ENCODE results near the gene MTFR1L. TPM values are rescaled to one million over a fixed set of nuclear protein-coding genes. Genes with fewer than 3 reads are reported as not detected.

MTFR1L gene
- total and polyA plus RNA-seq, 9 of the 15 experiments (the other 6 are each of a cell fraction or from before 2014, with no cell fraction given) = 41.4 to 98.5 (median 53.7) TPM

- TF ChIP-seq, protein P1, sequence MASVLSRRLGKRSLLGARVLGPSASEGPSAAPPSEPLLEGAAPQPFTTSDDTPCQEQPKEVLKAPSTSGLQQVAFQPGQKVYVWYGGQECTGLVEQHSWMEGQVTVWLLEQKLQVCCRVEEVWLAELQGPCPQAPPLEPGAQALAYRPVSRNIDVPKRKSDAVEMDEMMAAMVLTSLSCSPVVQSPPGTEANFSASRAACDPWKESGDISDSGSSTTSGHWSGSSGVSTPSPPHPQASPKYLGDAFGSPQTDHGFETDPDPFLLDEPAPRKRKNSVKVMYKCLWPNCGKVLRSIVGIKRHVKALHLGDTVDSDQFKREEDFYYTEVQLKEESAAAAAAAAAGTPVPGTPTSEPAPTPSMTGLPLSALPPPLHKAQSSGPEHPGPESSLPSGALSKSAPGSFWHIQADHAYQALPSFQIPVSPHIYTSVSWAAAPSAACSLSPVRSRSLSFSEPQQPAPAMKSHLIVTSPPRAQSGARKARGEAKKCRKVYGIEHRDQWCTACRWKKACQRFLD (CRISPR knock-in tag; IDR thresholded peaks at IDR 0.05) = no peak
- TF ChIP-seq YBX1 (IDR thresholded peaks at IDR 0.05) (no peak), MGA (IDR thresholded peaks at IDR 0.05) (no peak), HCFC1 (IDR thresholded peaks at IDR 0.05; ENCODE audit: low read depth, low read length) (no peak), CBX3 (IDR thresholded peaks at IDR 0.05; ENCODE audit: borderline replicate concordance in 1 of 2, low read length in 2 of 2) (no peak), FOXA3 (CRISPR knock-in tag; conservative IDR thresholded peaks at IDR 0.05 in 1 of 2, IDR thresholded peaks at IDR 0.05 in 1 of 2) (no peak), HEY1 (CRISPR knock-in tag; IDR thresholded peaks at IDR 0.05; ENCODE audit: borderline replicate concordance) (no peak), ZFP1 (CRISPR knock-in tag; IDR thresholded peaks at IDR 0.05) (no peak), TARDBP (IDR thresholded peaks at IDR 0.05) (no peak), SIX5 (IDR thresholded peaks at IDR 0.05; ENCODE audit: borderline replicate concordance in 1 of 2, insufficient read depth in 1 of 2, low read depth in 1 of 2, low read length in 2 of 2) (no peak), MBD2 (IDR thresholded peaks at IDR 0.05; ENCODE audit: borderline replicate concordance, low read depth) (peak; percentile 5; the same call in 1 of the 2 replicates)
- TF ChIP-seq, protein P2, sequence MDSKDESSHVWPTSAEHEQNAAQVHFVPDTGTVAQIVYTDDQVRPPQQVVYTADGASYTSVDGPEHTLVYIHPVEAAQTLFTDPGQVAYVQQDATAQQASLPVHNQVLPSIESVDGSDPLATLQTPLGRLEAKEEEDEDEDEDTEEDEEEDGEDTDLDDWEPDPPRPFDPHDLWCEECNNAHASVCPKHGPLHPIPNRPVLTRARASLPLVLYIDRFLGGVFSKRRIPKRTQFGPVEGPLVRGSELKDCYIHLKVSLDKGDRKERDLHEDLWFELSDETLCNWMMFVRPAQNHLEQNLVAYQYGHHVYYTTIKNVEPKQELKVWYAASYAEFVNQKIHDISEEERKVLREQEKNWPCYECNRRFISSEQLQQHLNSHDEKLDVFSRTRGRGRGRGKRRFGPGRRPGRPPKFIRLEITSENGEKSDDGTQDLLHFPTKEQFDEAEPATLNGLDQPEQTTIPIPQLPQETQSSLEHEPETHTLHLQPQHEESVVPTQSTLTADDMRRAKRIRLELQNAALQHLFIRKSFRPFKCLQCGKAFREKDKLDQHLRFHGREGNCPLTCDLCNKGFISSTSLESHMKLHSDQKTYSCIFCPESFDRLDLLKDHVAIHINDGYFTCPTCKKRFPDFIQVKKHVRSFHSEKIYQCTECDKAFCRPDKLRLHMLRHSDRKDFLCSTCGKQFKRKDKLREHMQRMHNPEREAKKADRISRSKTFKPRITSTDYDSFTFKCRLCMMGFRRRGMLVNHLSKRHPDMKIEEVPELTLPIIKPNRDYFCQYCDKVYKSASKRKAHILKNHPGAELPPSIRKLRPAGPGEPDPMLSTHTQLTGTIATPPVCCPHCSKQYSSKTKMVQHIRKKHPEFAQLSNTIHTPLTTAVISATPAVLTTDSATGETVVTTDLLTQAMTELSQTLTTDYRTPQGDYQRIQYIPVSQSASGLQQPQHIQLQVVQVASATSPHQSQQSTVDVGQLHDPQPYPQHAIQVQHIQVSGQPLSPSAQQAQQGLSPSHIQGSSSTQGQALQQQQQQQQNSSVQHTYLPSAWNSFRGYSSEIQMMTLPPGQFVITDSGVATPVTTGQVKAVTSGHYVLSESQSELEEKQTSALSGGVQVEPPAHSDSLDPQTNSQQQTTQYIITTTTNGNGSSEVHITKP (IDR thresholded peaks at IDR 0.05; ENCODE audit: partially characterized antibody) = peak; percentile 4
Observed at GRCh38 chr1:25818569-25818968, 1.2 kb upstream of the MTFR1L start (continued).
